A673 (cell line): ENCODE data around the gene LARGE2.

Source experiments
- EZH2 ChIP-seq: fragments of 200-600 bp; sonication (generic); IDR thresholded peaks from 2 replicates; pipeline ENCODE4 v1.6.1; 2017; ENCODE audit warnings: borderline replicate concordance, low read depth, mild to moderate bottlenecking, mixed read lengths, antibody characterized with exemption, low read length; ENCODE audit not compliant: poor library complexity, severe bottlenecking
- TF ChIP-seq, protein P1 (sequence below): fragments of 300-800, 200-600 bp; sonication (generic); conservative IDR thresholded peaks from 2 replicates; pipeline ENCODE4 v1.5.1; 2017; ENCODE audit warnings: low read depth, mild to moderate bottlenecking, antibody characterized with exemption, low read length, moderate library complexity, mixed read lengths

DNA sequence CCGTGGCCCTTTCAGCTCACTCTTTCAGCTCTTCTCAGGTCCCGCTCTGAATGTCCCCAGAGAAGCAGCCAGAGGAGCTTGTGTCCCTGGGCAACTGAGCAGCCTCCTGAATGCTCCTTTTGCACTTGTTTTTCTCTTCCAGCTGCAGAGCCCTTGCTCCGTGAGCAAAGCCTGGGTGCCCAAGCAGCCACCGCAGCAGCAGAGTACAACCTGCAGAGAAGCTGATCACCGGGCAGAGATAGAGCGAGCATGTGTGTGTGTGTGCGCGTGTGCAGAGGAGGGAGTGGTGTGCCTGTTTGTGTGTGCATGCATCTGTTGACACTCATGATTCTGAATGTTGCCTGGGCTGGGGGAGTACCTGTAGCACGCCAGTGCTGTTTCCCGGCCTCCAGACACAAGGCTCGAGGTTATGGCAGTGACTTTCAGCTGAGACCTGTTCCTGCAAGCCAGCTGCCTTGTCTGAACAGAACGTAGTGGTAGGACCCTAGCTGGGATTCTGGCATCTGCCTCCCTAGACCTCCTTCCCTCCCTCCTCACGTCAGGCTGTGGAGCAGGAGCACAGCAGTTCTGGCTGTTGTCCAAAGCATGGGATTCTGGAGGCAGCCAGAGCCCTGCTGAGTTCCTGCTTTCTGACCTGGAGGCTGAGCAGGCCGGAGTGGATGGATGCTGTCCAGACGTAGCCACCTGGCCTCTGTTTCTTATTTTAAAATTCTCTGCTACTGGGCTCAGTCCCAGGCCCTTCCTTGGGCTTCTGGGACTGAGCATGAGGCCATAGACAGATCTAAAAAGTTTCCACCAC, 41.5 kb upstream of the LARGE2 start:
- TF ChIP-seq, protein P1, sequence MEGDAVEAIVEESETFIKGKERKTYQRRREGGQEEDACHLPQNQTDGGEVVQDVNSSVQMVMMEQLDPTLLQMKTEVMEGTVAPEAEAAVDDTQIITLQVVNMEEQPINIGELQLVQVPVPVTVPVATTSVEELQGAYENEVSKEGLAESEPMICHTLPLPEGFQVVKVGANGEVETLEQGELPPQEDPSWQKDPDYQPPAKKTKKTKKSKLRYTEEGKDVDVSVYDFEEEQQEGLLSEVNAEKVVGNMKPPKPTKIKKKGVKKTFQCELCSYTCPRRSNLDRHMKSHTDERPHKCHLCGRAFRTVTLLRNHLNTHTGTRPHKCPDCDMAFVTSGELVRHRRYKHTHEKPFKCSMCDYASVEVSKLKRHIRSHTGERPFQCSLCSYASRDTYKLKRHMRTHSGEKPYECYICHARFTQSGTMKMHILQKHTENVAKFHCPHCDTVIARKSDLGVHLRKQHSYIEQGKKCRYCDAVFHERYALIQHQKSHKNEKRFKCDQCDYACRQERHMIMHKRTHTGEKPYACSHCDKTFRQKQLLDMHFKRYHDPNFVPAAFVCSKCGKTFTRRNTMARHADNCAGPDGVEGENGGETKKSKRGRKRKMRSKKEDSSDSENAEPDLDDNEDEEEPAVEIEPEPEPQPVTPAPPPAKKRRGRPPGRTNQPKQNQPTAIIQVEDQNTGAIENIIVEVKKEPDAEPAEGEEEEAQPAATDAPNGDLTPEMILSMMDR, result no peak
- TF ChIP-seq EZH2, result no peak
